ENCODE results near the gene AEN.

AEN gene

DNA sequence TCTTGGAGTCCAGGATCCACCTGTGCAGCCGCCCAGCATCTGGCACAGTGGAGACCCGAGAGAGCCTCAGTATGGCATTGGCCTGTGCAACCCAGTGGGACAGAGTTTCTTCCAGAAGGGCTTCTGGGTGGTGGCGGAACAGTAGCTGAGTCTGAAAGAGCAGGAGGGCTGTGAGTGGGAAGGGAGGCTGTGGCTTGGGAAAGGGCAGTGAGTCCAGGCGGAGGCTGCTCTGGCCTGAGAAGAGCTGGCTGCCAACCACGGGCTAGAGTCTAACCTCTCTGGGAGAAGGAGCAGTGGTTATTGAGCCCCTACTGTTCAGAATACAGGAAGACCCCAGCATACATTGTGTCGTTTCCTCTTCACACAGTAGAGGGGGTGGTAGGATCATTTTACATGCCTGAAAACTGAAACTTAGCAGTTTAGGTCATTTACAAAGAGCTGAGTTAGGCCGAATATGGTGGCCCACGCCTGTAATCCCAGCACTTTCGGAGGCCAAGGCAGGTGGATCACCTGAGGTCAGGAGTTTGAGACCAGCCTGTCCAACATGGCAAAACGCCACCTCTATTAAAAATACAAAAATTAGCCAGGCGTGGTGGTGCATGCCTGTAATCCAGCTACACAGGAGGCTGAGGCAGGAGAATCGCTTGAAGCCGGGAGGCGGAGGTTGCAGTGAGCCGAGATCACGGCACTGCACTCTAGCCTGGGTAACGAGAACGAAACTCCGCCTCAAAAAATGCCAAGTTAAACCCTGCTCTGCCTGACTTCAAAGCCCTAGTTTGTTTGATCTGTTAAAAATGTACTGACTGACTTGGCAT is 3.2 kb downstream of the AEN start:
- H3K27ac ChIP-seq, result no peak overlapping the region

DNA sequence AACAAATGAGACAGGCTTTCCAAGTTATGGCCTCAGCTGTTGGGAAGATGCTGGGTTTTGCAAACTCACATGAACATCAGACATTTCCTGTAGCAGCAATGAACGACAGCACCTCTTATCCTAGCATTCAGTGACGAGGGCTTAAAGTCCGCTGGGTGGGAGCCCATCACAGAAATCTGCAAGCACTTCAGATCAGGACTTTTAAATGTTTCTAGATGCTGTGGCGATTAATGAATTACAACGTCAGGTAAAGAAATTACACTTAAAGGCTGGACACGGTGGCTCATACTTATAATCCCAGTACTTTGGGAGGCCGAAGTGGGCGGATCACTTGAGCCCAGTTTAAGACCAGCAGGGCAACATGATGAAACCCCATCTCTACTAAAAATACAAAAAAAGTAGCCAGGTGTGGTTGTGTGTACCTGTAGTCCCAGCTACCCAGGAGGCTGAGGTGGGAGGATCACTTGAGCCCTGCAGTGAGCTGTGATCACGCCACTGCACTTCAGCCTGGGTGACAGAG is 3.9 kb downstream of the AEN start:
- H3K27me3 ChIP-seq (ENCODE audit: control insufficient read depth, insufficient read depth, low read length), result no peaks in the 10 kb centered on the region
- H3K4me1 ChIP-seq, result peaks cover 2% of the 10 kb centered on the region
- H3K9ac ChIP-seq, result no peak overlapping the region
- H3K4me3 ChIP-seq (ENCODE audit: low read depth, low read length), result no peak overlapping the region
- no peaks in the 10 kb centered on the region for H3K36me3 ChIP-seq (ENCODE audit: control insufficient read depth, insufficient read depth, low read length)
- H3K4me2 ChIP-seq (ENCODE audit: low read length), result no peak overlapping the region
- no peaks in the 10 kb centered on the region for H3K9me3 ChIP-seq (ENCODE audit: control insufficient read depth, low read length)
- H3K27ac ChIP-seq, result no peak overlapping the region
- H2AFZ ChIP-seq, result no peak overlapping the region
- TF ChIP-seq, protein P1, sequence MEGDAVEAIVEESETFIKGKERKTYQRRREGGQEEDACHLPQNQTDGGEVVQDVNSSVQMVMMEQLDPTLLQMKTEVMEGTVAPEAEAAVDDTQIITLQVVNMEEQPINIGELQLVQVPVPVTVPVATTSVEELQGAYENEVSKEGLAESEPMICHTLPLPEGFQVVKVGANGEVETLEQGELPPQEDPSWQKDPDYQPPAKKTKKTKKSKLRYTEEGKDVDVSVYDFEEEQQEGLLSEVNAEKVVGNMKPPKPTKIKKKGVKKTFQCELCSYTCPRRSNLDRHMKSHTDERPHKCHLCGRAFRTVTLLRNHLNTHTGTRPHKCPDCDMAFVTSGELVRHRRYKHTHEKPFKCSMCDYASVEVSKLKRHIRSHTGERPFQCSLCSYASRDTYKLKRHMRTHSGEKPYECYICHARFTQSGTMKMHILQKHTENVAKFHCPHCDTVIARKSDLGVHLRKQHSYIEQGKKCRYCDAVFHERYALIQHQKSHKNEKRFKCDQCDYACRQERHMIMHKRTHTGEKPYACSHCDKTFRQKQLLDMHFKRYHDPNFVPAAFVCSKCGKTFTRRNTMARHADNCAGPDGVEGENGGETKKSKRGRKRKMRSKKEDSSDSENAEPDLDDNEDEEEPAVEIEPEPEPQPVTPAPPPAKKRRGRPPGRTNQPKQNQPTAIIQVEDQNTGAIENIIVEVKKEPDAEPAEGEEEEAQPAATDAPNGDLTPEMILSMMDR (IDR thresholded peaks at IDR 0.05), result no peak
- H3K79me2 ChIP-seq, result no peaks in the 10 kb centered on the region

More for the DNA sequence above, 3.2 kb downstream of the AEN start:
- no peak overlapping the region for H3K9ac ChIP-seq
- no peak overlapping the region for H2AFZ ChIP-seq
- no peak overlapping the region for H3K4me2 ChIP-seq (ENCODE audit: low read length)
- H3K9me3 ChIP-seq (ENCODE audit: control insufficient read depth, low read length), result no peaks in the 10 kb centered on the region
- no peaks in the 10 kb centered on the region for H3K36me3 ChIP-seq (ENCODE audit: control insufficient read depth, insufficient read depth, low read length)
- no peak overlapping the region for H3K4me3 ChIP-seq (ENCODE audit: low read depth, low read length)
- H3K79me2 ChIP-seq, result no peaks in the 10 kb centered on the region
- no peaks in the 10 kb centered on the region for H3K27me3 ChIP-seq (ENCODE audit: control insufficient read depth, insufficient read depth, low read length)
- TF ChIP-seq, protein P1 (IDR thresholded peaks at IDR 0.05), result no peak
- H3K4me1 ChIP-seq, result peaks cover 2% of the 10 kb centered on the region

DNA sequence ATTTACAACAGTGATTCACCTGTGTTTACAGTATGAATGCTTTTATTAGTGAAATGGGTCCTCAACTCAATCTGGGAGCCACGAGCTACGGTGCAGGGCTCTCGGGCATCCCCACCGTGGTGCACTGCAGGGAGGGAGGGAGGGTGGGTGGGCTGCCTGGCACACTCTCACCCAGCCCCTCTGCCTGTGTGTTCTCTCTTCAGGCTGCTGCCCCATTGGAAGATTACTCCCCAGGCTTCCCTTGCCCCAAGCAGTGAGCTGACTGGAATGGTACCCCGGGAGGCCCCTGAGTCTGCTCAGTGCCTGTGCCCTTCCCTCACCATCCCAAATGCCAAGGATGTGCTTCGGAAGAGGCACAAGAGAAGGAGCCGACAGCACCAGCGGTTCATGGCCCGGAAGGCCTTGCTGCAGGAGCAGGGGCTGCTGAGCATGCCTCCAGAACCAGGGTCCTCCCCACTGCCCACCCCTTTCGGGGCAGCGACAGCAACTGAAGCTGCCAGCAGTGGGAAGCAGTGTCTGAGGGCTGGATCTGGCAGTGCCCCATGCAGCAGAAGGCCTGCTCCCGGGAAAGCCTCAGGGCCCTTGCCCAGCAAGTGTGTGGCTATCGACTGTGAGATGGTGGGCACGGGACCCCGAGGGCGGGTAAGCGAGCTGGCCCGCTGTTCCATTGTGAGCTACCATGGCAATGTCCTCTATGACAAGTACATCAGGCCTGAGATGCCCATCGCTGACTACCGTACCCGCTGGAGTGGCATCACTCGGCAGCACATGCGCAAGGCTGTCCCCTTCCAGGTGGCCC is 5.0 kb downstream of the AEN start:
- Histone ChIP-seq H3K79me2 (no peaks in the 10 kb centered on the region), H3K4me2 (ENCODE audit: low read length) (no peak overlapping the region), H3K27me3 (ENCODE audit: control insufficient read depth, insufficient read depth, low read length) (no peaks in the 10 kb centered on the region), H3K36me3 (ENCODE audit: control insufficient read depth, insufficient read depth, low read length) (no peaks in the 10 kb centered on the region), H3K4me1 (peaks cover 2% of the 10 kb centered on the region), H3K9me3 (ENCODE audit: control insufficient read depth, low read length) (no peaks in the 10 kb centered on the region), H3K4me3 (ENCODE audit: low read depth, low read length) (no peak overlapping the region), H3K27ac (no peak overlapping the region), H3K9ac (no peak overlapping the region), H2AFZ (no peak overlapping the region)
- TF ChIP-seq, protein P1 (IDR thresholded peaks at IDR 0.05), result no peak

DNA sequence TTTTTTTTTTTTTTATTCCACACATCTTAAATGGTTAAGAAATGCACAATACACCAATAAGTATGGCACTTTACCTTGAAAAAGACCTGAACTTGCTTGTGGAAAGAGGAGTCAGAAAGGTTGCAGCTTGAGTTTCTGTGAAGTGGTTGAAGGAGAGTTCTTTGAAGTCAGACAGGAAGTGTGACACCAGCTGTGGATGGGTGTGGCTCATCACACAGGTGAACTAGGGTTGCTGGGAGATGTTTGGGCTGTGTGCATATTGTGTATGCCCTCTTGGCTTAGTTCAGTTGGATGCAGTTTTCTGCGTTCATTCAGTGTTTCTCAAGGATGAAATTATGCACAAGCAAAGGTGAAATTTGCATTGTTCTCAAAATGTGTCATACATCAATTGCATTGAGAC is 6.3 kb downstream of the AEN start:
- Histone ChIP-seq H3K4me1 (no peaks in the 10 kb centered on the region), H3K27ac (no peak overlapping the region), H3K9ac (no peak overlapping the region), H3K79me2 (no peaks in the 10 kb centered on the region), H2AFZ (no peak overlapping the region), H3K36me3 (ENCODE audit: control insufficient read depth, insufficient read depth, low read length) (no peaks in the 10 kb centered on the region), H3K4me2 (ENCODE audit: low read length) (no peak overlapping the region), H3K27me3 (ENCODE audit: control insufficient read depth, insufficient read depth, low read length) (no peaks in the 10 kb centered on the region), H3K4me3 (ENCODE audit: low read depth, low read length) (no peak overlapping the region), H3K9me3 (ENCODE audit: control insufficient read depth, low read length) (no peaks in the 10 kb centered on the region)
- TF ChIP-seq, protein P1 (IDR thresholded peaks at IDR 0.05), result no peak

Data from parathyroid adenoma (tissue), 2 donors.